Fibroblast of mammary gland (primary cell): Measurements from ENCODE around the gene IL1B.

Source experiments
- DNase-seq: peaks from one replicate; pipeline ENCODE4 v3.0.0-alpha.2; 2010; ENCODE audit warnings: low read depth
- H3K4me3 ChIP-seq: 2 replicates; pipeline ENCODE4 v1.5.1; 2011; ENCODE audit warnings: low read depth, mild to moderate bottlenecking, low read length, moderate library complexity; ENCODE audit not compliant: control insufficient read depth
- TF ChIP-seq, protein P1 (sequence below): conservative IDR thresholded peaks from 2 replicates; pipeline ENCODE4 v1.5.1; 2011; ENCODE audit warnings: low read depth, low read length, inconsistent platforms; ENCODE audit not compliant: control insufficient read depth, insufficient read depth

Gene IL1B

DNA sequence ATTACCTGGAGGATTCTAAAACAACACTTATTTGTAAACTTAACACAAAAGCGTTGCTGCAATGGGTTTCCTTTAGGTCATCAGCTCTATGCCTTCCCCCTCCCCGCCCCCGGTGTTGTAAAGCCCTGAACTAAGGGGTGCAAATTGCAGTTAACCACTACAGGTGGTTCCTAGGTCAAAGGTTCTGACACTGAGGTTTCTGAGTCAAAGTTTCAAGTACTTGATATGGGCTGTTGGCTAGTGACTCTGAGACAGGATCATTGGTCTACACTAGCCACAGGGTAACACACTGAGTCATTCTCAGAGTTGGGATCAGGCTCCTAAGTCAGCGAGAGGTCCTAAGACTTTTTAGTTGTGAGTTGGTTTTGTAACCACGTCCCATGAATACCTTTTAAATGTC is 15.4 kb downstream of the IL1B start:
- H3K4me3 ChIP-seq, result no peak overlapping the region
- TF ChIP-seq, protein P1, sequence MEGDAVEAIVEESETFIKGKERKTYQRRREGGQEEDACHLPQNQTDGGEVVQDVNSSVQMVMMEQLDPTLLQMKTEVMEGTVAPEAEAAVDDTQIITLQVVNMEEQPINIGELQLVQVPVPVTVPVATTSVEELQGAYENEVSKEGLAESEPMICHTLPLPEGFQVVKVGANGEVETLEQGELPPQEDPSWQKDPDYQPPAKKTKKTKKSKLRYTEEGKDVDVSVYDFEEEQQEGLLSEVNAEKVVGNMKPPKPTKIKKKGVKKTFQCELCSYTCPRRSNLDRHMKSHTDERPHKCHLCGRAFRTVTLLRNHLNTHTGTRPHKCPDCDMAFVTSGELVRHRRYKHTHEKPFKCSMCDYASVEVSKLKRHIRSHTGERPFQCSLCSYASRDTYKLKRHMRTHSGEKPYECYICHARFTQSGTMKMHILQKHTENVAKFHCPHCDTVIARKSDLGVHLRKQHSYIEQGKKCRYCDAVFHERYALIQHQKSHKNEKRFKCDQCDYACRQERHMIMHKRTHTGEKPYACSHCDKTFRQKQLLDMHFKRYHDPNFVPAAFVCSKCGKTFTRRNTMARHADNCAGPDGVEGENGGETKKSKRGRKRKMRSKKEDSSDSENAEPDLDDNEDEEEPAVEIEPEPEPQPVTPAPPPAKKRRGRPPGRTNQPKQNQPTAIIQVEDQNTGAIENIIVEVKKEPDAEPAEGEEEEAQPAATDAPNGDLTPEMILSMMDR, result no peak
- DNase-seq, result no peak

DNA sequence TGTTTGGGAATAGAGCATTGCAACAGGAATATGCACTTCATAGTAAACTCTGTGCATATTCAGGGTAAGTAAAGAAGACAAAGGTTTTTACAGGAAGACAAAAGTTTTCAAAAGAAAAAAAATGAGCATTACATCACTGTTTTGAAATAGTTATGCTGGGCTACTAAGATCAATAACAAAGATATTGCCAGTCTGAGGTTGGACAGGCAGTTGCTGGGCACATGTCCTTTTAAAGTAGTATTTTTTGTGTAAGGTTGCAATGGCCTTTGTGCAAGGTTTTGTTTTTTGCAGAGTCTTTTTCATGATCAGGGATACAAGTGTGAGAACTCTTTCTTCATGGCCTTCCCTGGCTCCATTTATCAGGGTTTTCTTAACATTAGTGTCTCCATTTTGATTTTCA is 16.2 kb downstream of the IL1B start:
- DNase-seq, result no peak
- H3K4me3 ChIP-seq, result no peak overlapping the region
- TF ChIP-seq, protein P1, result no peak

DNA sequence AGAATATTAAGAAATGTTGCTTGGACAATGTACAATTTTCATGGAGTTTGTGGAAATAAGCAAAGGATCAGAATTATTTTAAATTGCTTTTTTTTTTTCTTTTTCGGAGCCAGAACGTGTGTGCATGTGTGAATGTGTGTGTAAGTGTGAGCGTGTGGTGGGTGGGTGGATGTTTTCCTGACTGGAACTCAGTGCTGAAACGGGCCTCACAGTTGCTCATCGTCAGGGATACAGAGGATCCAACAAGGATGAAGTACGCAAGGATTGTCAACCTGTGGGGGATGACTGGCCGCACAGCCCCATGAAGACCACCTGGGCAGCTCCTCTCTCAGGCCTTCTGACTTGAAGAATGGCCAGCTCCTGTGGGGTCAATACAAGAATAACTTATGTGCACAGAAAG is 17.5 kb downstream of the IL1B start:
- no peak for DNase-seq
- TF ChIP-seq, protein P1, result no peak

GRCh38 chr2:112818094-112818902 is 18.3 kb downstream of the IL1B start:
- TF ChIP-seq, protein P1, result no peak
- no peak for DNase-seq
- no peak overlapping the region for H3K4me3 ChIP-seq

More for the DNA sequence above, 17.5 kb downstream of the IL1B start:
- no peak overlapping the region for H3K4me3 ChIP-seq

GRCh38 chr2:112817082-112817689 is 19.4 kb downstream of the IL1B start:
- DNase-seq, result no peak
- TF ChIP-seq, protein P1, result no peak
- no peak overlapping the region for H3K4me3 ChIP-seq

GRCh38 chr2:112814278-112814677 is 22.3 kb downstream of the IL1B start:
- no peak for DNase-seq
- H3K4me3 ChIP-seq, result no peak overlapping the region
- TF ChIP-seq, protein P1, result no peak
